T-helper 9 cell (primary cell): Measurements from ENCODE around the gene TSKU.
"Not testable (repeated sequence)": the region's sequence is repeated elsewhere in the genome, so short reads cannot be mapped to it uniquely, and the experiment has no call there.

ENCODE experiments used
- DNase-seq: peaks from one replicate; pipeline ENCODE4 v3.0.0-alpha.2; 2020

Gene TSKU

DNA sequence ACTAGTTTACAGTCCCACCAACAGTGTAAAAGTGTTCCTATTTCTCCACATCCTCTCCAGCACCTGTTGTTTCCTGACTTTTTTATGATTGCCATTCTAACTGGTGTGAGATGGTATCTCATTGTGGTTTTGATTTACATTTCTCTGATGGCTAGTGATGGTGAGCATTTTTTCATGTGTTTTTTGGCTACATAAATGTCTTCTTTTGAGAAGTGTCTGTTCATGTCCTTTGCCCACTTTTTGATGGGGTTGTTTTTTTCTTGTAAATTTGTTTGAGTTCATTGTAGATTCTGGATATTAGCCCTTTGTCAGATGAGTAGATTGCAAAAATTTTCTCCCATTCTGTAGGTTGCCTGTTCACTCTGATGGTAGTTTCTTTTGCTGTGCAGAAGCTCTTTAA, 43.8 kb downstream of the TSKU start:
- not testable (repeated sequence) for DNase-seq

DNA sequence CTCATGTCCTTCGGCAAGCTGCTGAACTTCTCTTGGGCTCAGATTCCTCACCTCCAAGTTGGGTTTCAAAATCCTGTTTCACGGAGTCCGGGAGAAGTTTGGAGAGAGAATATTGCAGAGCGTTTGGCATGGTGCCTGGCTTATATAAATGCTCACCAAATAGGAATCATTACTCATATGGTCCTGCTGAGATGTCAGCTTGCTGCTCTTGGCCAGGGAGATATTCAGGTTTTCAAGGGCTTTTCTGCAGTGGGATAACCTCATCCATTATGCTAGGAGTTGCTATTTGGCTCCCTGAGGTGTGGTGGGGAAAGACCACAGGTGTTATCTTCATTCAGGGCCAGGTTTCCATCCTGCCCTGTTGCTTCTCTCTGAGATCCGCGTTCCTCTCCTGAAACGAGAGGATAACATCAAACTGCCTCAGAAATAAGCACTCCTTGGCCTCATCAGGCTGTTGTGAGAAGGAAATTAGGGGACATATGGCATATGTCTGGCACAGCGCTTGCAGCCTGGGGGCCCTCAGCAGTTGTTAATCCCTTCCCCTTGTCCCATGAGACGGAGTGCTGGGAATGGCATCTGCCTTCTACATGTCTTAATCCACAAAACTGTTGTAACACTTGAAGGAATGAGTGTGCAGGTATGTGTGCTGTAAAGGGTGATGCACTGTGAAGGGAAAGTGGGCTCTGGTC, 47.6 kb downstream of the TSKU start:
- DNase-seq = no peak

DNA sequence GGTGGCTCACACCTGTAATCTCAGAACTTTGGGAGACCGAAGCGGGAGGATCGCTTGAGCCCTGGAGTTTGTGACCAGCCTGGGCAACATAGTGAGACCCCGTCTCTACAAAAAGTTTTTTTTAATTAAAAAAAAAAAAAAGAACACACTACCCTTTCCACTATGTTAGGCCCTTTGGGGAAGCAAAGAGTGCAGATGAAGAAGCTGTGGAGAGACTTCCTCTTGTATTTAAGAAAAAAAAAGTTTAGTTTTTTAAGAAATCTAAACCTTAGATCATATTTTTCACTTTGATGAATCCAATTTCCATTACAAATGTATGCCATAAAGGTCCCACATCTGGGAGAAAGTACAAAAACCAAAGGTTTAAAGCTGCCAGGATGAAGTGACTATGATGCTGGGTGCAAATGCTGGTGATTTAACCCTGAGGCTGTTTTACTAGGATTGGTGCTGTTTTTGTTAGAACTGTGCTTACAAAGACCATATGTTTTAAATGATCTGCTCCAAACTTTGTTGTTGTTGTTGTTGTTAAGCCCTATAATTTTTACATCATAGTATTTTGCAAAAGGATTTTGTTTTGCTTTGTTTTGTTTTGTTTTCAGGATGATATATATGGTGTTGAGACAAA, 48.6 kb downstream of the TSKU start:
- no peak for DNase-seq

DNA sequence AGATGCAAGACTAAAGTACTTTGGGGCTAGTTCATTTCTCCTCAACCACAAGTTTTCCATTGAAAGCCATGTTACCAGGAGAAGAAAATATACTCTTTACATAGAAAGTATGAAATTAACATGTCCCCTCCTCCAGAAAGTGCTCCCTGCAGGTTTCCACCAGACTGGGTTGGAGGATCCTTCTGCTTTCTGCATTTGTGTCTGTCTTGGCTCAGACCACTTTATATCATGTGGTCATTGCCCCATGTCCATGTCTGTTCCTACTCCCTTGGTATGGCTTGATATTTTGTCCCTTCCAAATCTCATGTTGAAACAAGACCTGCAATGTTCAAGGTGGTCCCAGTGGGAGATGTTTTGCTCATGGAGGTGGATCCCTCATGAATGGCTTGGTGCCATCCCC, 49.2 kb downstream of the TSKU start:
- DNase-seq = no peak

DNA sequence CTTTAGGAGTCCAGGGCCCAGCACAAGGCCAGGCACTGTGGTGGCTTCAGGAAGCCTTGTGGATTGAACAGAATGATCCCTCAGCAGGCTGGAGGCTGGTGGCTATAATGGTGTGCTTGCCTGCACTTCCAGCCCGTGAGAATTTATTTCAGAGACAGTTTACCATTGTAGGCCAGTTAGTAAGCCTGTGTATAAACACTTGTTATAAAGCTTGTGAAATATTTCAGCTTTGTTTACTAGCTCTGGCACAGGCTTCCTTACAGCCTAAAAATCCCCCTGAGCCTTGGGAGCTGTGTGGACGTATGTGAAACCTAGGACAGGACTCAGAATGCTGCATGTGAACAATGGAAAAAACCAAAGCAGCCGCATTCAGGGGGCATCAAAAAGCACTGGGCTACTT, 51.0 kb downstream of the TSKU start:
- no peak for DNase-seq

DNA sequence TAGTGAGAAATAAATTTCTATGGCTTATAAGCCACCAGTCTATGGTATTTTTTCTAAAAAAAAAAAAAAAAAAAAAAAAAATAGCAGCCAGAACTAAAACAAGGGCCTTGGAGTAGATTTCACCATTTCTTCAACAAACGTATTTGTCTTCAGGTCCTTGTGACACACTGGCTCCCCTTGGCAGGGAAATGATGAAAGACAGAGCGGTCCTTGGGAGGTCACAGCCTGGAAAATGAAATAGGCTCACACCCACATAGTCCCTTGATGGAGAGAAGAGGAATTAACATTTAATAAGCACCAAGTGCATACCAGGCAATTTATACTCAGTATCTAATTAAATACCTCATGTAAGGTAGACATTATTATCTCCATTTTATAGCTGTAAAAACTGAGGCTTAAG, 51.9 kb downstream of the TSKU start:
- no peak for DNase-seq

DNA sequence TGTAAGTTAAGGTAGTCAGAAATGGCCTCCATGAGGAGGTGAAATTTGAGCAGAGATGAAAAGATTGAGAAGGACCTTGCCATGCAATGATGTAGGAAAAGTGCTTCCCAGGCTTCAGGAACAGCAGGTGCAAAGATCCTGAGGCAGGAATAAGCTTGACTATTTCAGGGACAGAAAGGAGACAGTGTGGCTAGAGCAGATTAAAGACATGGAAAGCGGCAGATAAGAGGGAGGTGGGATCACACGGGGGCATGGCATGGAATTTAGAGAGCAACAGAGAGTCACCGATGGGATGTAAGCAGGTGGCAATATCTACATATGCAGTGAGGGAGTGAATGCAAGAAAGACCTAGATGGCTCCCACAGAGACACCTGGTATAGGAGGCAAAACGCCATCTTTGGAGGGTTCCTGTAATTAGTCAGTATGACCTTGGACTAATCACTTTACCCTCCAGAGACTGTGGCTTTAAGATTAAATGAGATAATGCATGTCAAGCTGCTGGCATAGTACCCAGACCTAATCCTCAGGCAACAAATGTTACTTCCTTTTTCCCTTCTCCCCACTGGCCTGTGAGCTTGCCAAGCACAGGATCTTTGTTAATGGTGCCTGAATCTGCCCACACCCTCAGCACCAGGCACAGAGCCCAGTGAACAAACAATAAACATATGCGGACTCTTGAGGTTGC, 52.9 kb downstream of the TSKU start:
- DNase-seq = no peak

DNA sequence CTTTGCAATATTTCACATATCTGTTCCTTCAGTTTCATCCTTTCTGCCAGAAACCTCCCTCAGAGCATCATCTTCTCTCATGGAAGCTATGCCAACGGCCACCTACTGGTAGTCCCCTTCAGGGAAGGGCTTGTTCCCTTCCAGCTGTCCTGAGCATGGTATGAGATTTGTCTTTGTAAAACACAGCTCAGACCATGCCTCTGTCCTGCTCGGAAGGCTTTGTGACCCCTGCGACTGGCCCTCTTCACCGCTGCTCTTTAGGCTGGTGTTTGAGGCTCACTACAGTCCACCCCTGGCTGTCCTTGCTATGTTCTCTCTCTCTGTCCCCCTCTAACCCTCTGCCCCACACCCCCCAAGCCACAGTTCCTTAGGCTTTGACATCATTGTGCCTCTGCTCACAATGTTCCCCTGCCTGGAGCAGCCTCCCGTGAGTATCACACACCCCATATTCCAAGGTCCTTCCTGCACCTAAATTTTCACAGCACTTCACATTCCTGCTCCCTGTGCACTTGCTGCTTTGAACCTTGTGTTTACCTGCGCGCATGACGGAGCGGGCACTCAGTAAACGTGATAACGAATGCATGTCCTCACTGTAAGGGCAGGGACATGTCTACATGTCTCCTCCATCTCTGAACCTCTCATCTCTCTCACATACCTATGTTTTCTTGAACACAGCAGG, 53.6 kb downstream of the TSKU start:
- DNase-seq = no peak

DNA sequence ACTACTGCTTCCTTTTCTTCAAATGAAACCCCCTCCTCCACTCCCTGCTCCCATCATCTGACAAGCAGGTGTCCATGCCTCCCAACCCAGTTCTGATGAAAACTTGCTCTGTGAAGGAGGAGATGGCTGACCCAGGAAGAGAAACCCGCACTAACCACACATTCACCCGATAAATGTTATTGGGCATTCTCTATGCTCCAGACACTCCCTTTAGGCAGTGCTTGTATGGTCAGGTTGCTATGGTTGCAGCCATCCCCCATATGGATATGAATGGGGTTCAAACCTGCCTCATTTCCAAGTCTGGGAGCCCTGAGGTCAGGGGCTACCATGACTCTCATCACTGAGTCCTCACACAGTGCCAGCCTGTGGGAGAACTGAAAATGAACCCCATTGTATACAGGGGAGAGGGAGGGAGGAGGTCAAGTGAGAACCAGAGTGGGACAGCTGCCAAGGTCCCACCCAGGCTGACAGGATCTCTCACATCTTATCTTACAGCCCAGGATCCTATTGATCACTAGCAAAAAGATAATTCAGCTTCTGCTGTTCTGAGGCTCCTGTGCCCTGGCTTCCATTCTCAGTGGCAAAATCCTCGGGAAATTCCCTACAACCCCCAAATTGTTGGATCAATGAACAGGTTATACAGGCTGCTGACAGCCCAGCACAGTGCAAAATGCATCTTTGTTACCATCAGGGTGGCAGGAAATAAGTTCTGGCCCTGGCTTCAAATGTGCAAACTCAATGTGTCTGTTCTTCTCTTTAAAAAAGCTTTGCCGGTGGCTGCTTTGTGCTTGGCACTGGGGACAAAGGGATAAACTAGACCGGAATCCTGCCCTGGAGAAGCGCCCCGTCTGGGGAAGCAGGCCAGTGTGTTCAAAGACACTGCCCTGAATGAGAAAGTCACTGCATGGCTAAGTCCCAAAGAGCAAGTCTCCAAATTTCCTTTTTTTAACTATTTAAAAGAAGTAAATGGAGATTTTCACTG, 54.8 kb downstream of the TSKU start:
- DNase-seq = no peak

DNA sequence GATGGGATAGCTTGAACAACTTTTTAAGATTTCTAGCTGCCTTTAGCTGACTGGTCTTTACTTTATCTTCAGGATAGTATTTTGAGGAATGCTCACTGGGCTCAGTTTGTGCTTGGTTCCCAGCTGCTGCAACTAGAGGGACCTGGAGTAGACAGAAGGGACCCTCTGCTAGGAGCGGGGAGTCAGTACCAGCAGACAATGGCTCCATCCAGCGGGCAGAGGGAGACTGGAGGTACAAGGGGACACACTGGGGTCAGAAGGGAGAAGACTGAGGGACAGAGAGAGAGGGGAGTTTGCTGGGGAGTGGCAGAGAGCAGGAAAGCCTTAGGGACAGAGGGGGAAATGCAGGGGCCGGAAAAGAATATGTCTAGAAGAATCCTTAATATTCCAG, 55.5 kb downstream of the TSKU start:
- DNase-seq = no peak

DNA sequence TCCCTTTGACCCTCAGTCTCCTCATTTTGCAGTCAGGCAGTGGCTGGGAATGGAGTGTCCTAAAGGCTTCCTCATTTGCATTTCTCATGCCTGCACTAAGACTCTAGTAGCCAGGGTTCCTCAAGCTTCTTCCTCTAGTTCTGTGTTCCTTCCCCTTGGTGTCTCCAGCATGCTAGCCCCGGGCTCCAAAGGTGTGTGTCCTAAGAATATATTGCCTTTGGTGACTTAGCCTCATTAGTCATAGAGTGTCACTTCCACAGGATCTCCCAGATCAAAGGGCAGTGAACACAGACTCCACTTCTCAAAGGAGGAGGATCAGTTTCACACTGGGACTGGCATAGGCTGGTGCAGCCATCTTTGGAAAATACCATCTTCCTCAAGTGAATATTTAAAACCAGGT, 56.2 kb downstream of the TSKU start:
- no peak for DNase-seq

DNA sequence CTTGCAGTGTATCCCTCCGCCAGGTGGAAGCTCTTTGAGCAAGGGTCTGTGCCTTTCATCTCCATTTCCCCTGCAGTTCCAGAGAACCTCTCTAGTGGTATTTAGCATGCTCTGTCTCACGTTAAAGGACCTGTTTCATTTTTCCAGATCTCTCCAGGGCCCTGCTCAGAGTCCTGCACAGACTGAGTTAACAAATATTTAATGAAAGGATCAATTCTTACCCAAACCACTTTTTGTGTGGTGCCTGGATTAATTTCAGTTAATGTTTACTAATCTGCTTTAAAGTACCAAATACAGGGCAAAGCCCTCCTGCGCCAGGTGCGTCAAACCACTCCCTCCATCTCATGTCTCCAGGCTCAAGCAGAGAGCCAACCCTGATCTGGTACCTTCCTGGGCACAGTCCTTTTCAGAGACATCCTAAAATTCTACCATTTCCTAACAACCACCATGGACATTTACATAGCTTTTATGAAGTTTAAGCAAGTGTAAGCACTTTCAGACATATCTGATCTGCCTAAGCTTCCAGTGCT, 58.8 kb downstream of the TSKU start:
- no peak for DNase-seq

DNA sequence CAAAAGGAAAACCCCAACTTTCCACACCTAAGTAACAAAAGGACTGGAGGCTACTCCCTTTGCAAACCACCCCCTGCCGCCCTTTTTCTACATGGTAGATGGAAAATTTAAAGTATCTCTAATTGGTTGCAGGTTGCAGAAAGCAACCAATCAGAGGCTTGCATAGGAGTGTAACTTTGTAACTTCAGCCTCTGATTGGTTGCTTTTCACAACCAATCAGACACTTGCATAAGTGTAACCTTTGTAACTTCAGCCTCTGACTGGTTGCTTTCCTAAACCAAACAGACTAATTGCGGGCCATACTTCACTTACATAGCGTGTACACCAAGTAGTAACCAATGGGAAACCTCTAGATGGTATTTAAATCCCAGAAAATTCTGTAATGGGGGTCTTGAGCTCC, 60.8 kb downstream of the TSKU start:
- no peak for DNase-seq

DNA sequence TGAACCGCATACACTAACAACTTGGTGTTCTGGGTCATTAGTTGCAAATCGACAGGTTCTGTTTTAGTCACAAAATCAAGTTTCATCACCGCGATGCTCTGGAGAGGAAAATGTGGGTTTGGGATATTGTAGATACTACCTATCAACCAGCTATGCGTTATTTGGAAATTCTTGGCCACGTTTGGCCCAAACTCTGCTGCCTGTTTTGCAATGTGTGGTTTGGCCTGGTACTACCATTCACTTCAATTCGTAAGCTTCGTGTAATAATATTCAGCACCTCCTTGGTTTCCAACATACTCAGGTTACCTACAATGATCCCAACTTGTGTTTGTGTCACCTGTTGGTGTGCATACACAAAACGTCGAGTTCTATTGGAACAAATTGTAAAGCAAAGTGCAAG, 61.4 kb downstream of the TSKU start:
- DNase-seq = no peak

DNA sequence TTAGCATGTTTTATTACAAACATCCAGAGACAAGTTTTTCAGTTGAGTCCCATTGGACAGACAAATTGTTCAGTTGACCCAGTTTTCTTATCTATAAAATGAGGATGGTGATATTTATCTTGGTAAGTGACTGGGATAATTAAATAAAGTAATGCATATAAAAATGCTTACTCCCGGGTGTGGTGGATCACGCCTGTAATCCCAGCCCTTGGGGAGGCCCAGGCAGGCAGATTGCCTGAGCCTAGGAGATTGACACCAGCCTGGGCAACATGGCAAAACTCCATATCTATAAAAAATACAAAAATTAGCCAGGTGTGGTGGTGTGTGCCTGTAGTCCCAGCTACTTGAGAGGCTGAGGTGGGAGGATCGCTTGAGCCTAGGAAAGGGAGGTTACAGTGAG, 61.9 kb downstream of the TSKU start:
- no peak for DNase-seq

DNA sequence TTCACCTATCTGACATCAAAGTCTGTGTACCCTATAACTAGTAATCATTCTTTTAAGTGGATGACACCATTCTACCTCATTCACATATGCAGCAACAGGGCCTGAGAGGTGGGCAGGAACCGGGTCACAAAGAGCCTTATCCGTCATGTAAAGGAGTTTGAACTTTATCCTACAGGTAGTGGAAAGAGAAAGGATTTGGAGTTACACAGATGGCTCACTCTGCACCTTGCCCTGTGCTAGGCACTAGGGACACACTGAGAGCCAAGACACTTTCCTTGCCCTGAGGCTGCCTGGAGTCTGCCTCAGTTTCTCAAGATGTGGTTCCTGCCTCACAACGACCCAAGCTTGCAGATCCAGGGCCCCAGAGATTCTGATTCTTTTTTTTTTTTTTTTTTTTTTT, 63.3 kb downstream of the TSKU start:
- no peak for DNase-seq
